Activated T-helper 1 cell treated with anti-CD3 and anti-CD28 coated beads, Interleukin-12 subunit alpha, Interleukin-12 subunit beta, Interleukin-2, Interleukin-4 antibody, amounts not matched to agents 30 ng/mL and 10 ng/mL and 1 ng/mL, durations not matched to agents 14 hours and 24 hours and 36 hours (primary cell): ENCODE measurements around the gene WDFY3. TPM values are rescaled to one million over a fixed set of nuclear protein-coding genes. Genes with fewer than 3 reads are reported as not detected.

Source experiments
- DNase-seq: peaks from one replicate; pipeline ENCODE4 v3.0.0; 2021; ENCODE audit warnings: low spot score
- H3K27ac Mint-ChIP-seq: one replicate; pipeline ENCODE4 v1.8.0; 2021; ENCODE audit warnings: mild to moderate bottlenecking, mixed read lengths
- H3K27me3 Mint-ChIP-seq: one replicate; pipeline ENCODE4 v1.8.0; 2022; ENCODE audit warnings: mild to moderate bottlenecking, moderate library complexity, mixed read lengths; ENCODE audit not compliant: insufficient read depth
- H3K36me3 Mint-ChIP-seq: one replicate; pipeline ENCODE4 v1.8.0; 2021; ENCODE audit warnings: low read depth, mixed read lengths
- H3K4me1 Mint-ChIP-seq: one replicate; pipeline ENCODE4 v1.8.0; 2021; ENCODE audit warnings: low read depth, mixed read lengths
- H3K4me3 Mint-ChIP-seq: one replicate; pipeline ENCODE4 v1.8.0; 2021; ENCODE audit warnings: mild to moderate bottlenecking, moderate library complexity, mixed read lengths
- H3K9me3 Mint-ChIP-seq: one replicate; pipeline ENCODE4 v1.8.0; 2021; ENCODE audit warnings: mixed read lengths
- intact Hi-C: fragments of 100-400 bp; cut with micrococcal nuclease; formaldehyde crosslinking; loops from one replicate; pipeline ENCODE4 v1.15.1; 2024
- total RNA-seq: library from RNA; stranded (reverse); gene quantifications from 2 replicates; pipeline ENCODE4 v1.2.3, GENCODE V29; 2022

The WDFY3 gene
- total RNA-seq, 1 donor from 2014 or later, result 0.39 TPM

- no peak for DNase-seq
- no peak overlapping the region for H3K27ac Mint-ChIP-seq
- intact Hi-C loops, result no loop called here
- H3K36me3 Mint-ChIP-seq, result no peaks in the 10 kb centered on the region
- H3K27me3 Mint-ChIP-seq, result no peaks in the 10 kb centered on the region
- H3K4me3 Mint-ChIP-seq, result no peak overlapping the region
- H3K4me1 Mint-ChIP-seq, result no peaks in the 10 kb centered on the region
- no peaks in the 10 kb centered on the region for H3K9me3 Mint-ChIP-seq
Observed at GRCh38 chr4:84895283-84895682, 71.2 kb downstream of the WDFY3 start.

GRCh38 chr4:84894621-84895020 is 71.9 kb downstream of the WDFY3 start:
- H3K36me3 Mint-ChIP-seq, result no peaks in the 10 kb centered on the region
- no peaks in the 10 kb centered on the region for H3K9me3 Mint-ChIP-seq
- H3K4me3 Mint-ChIP-seq, result no peak overlapping the region
- no peaks in the 10 kb centered on the region for H3K27me3 Mint-ChIP-seq
- no peak overlapping the region for H3K27ac Mint-ChIP-seq
- intact Hi-C loops, result no loop called here
- H3K4me1 Mint-ChIP-seq, result no peaks in the 10 kb centered on the region
- DNase-seq, result no peak

- H3K4me1 Mint-ChIP-seq, result no peaks in the 10 kb centered on the region
Observed at GRCh38 chr4:84892950-84893349, 73.5 kb downstream of the WDFY3 start.

GRCh38 chr4:84887824-84888223 is 78.7 kb downstream of the WDFY3 start:
- no peak overlapping the region for H3K27ac Mint-ChIP-seq
- H3K9me3 Mint-ChIP-seq, result no peaks in the 10 kb centered on the region
- H3K36me3 Mint-ChIP-seq, result no peaks in the 10 kb centered on the region
- no peak for DNase-seq
- H3K4me3 Mint-ChIP-seq, result no peak overlapping the region
- no peaks in the 10 kb centered on the region for H3K27me3 Mint-ChIP-seq
- H3K4me1 Mint-ChIP-seq, result no peaks in the 10 kb centered on the region
- intact Hi-C loops, result no loop called here

More at GRCh38 chr4:84892950-84893349, 73.5 kb downstream of the WDFY3 start:
- Mint-ChIP-seq H3K4me3 (no peak overlapping the region), H3K27me3 (no peaks in the 10 kb centered on the region), H3K36me3 (no peaks in the 10 kb centered on the region), H3K9me3 (no peaks in the 10 kb centered on the region), H3K27ac (no peak overlapping the region)
- intact Hi-C loops, result no loop called here
- DNase-seq, result no peak

GRCh38 chr4:84879651-84880200 is 86.8 kb downstream of the WDFY3 start:
- H3K4me3 Mint-ChIP-seq, result no peak overlapping the region
- intact Hi-C loops, result no loop called here
- DNase-seq, result no peak
- H3K9me3 Mint-ChIP-seq, result no peaks in the 10 kb centered on the region
- no peaks in the 10 kb centered on the region for H3K36me3 Mint-ChIP-seq
- H3K27me3 Mint-ChIP-seq, result no peaks in the 10 kb centered on the region
- H3K4me1 Mint-ChIP-seq, result no peaks in the 10 kb centered on the region
- H3K27ac Mint-ChIP-seq, result no peak overlapping the region

- no peaks in the 10 kb centered on the region for H3K27me3 Mint-ChIP-seq
- no peaks in the 10 kb centered on the region for H3K4me1 Mint-ChIP-seq
- H3K27ac Mint-ChIP-seq, result no peak overlapping the region
- intact Hi-C loops, result no loop called here
- DNase-seq, result no peak
- no peak overlapping the region for H3K4me3 Mint-ChIP-seq
- H3K9me3 Mint-ChIP-seq, result no peaks in the 10 kb centered on the region
- H3K36me3 Mint-ChIP-seq, result no peaks in the 10 kb centered on the region
Observed at GRCh38 chr4:84878546-84878945, 87.9 kb downstream of the WDFY3 start.

GRCh38 chr4:84878090-84878489 is 88.4 kb downstream of the WDFY3 start:
- intact Hi-C loops, result no loop called here
- Mint-ChIP-seq H3K4me1 (no peaks in the 10 kb centered on the region), H3K27ac (no peak overlapping the region), H3K4me3 (no peak overlapping the region), H3K36me3 (no peaks in the 10 kb centered on the region), H3K9me3 (no peaks in the 10 kb centered on the region), H3K27me3 (no peaks in the 10 kb centered on the region)
- no peak for DNase-seq

GRCh38 chr4:84877051-84877833 is 89.2 kb downstream of the WDFY3 start:
- intact Hi-C loops, result no loop called here
- Mint-ChIP-seq H3K4me3 (no peak overlapping the region), H3K36me3 (no peaks in the 10 kb centered on the region), H3K4me1 (no peaks in the 10 kb centered on the region), H3K27ac (no peak overlapping the region), H3K9me3 (no peaks in the 10 kb centered on the region), H3K27me3 (no peaks in the 10 kb centered on the region)
- no peak for DNase-seq

- Mint-ChIP-seq H3K27ac (no peak overlapping the region), H3K4me3 (no peak overlapping the region), H3K9me3 (no peaks in the 10 kb centered on the region), H3K27me3 (no peaks in the 10 kb centered on the region), H3K4me1 (no peaks in the 10 kb centered on the region), H3K36me3 (no peaks in the 10 kb centered on the region)
- no peak for DNase-seq
- intact Hi-C loops, result no loop called here
Observed at GRCh38 chr4:84875636-84876371, 90.7 kb downstream of the WDFY3 start.

- Mint-ChIP-seq H3K27ac (no peak overlapping the region), H3K4me3 (no peak overlapping the region), H3K36me3 (no peaks in the 10 kb centered on the region), H3K27me3 (no peaks in the 10 kb centered on the region), H3K9me3 (no peaks in the 10 kb centered on the region), H3K4me1 (no peaks in the 10 kb centered on the region)
- no peak for DNase-seq
- intact Hi-C loops, result no loop called here
Observed at GRCh38 chr4:84874619-84875018, 91.9 kb downstream of the WDFY3 start.

GRCh38 chr4:84870398-84871163 is 95.9 kb downstream of the WDFY3 start:
- Mint-ChIP-seq H3K27me3 (no peaks in the 10 kb centered on the region), H3K4me1 (no peaks in the 10 kb centered on the region), H3K27ac (no peak overlapping the region), H3K4me3 (no peak overlapping the region), H3K36me3 (no peaks in the 10 kb centered on the region), H3K9me3 (no peaks in the 10 kb centered on the region)
- DNase-seq, result no peak
- intact Hi-C loops, result no loop called here

- intact Hi-C loops, result loop anchor here (5.0 kb wide), 1 partner anchor 644 kb away; no protein-coding TSS in a partner anchor
- Mint-ChIP-seq H3K4me3 (no peak overlapping the region), H3K27me3 (no peaks in the 10 kb centered on the region), H3K9me3 (no peaks in the 10 kb centered on the region), H3K36me3 (no peaks in the 10 kb centered on the region), H3K27ac (no peak overlapping the region), H3K4me1 (no peaks in the 10 kb centered on the region)
- no peak for DNase-seq
Observed at GRCh38 chr4:84866295-84866694, 100.2 kb downstream of the WDFY3 start.
